ENCODE data around the gene PCDHB11.
"Not testable (repeated sequence)": the region's sequence is repeated elsewhere in the genome, so short reads cannot be mapped to it uniquely, and the experiment has no call there.

PCDHB11 gene

DNA sequence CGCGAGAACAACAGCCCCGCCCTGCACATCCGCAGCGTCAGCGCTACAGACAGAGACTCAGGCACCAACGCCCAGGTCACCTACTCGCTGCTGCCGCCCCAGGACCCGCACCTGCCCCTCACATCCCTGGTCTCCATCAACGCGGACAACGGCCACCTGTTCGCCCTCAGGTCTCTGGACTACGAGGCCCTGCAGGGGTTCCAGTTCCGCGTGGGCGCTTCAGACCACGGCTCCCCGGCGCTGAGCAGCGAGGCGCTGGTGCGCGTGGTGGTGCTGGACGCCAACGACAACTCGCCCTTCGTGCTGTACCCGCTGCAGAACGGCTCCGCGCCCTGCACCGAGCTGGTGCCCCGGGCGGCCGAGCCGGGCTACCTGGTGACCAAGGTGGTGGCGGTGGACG lies 16.1 kb downstream of the PCDHB11 start:
- DNase-seq (ENCODE audit: low read depth); H3K4me3 ChIP-seq (ENCODE audit: low read depth, low read length): not testable (repeated sequence)

DNA sequence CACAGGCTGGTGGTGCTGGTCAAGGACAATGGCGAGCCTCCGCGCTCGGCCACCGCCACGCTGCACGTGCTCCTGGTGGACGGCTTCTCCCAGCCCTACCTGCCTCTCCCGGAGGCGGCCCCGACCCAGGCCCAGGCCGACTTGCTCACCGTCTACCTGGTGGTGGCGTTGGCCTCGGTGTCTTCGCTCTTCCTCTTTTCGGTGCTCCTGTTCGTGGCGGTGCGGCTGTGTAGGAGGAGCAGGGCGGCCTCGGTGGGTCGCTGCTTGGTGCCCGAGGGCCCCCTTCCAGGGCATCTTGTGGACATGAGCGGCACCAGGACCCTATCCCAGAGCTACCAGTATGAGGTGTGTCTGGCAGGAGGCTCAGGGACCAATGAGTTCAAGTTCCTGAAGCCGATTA lies 16.6 kb downstream of the PCDHB11 start:
- not testable (repeated sequence) for H3K4me3 ChIP-seq (ENCODE audit: low read depth, low read length); DNase-seq (ENCODE audit: low read depth)

DNA sequence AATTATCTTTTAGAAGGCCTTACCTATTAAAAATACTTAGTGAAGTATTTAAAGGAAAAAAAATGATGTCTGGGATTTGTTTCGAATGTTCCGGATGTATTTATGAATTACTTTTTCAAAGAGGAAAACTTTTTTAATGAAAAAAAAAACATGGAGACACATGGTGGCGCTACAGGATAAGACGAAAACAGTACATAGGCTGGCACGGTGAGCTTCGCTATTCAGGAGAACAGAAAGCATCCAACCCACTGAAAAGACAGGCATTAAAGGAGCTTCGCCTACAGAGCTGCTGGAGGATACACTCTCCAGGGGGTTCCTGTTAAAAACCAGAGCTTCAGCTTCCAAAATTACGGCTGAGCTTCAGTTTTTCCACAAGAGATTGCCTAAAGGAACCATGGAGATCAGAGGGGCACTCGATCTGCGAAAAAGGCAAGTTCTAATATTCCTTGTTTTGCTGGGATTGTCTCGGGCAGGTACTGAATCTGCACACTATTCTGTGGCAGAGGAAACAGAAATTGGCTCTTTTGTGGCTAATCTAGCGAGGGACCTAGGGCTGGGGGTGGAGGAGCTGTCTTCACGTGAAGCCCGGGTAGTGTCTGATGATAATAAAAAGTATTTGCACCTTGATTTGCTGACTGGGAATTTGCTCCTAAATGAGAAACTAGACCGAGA lies 23.8 kb downstream of the PCDHB11 start, which contains the start of gene PCDHB14:
Gene PCDHB14, plus strand, starts transcription at position 232 of the 672 bp plus-strand sequence. Its CDS starts 163 bp downstream, at position 395.
- H3K4me3 ChIP-seq (ENCODE audit: low read depth, low read length) = no peak within 1 kb of the TSS
- TF ChIP-seq, protein P1, sequence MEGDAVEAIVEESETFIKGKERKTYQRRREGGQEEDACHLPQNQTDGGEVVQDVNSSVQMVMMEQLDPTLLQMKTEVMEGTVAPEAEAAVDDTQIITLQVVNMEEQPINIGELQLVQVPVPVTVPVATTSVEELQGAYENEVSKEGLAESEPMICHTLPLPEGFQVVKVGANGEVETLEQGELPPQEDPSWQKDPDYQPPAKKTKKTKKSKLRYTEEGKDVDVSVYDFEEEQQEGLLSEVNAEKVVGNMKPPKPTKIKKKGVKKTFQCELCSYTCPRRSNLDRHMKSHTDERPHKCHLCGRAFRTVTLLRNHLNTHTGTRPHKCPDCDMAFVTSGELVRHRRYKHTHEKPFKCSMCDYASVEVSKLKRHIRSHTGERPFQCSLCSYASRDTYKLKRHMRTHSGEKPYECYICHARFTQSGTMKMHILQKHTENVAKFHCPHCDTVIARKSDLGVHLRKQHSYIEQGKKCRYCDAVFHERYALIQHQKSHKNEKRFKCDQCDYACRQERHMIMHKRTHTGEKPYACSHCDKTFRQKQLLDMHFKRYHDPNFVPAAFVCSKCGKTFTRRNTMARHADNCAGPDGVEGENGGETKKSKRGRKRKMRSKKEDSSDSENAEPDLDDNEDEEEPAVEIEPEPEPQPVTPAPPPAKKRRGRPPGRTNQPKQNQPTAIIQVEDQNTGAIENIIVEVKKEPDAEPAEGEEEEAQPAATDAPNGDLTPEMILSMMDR (IDR thresholded peaks at IDR 0.05; ENCODE audit: insufficient read depth, low read depth, low read length, missing control alignments) = no peak

DNA sequence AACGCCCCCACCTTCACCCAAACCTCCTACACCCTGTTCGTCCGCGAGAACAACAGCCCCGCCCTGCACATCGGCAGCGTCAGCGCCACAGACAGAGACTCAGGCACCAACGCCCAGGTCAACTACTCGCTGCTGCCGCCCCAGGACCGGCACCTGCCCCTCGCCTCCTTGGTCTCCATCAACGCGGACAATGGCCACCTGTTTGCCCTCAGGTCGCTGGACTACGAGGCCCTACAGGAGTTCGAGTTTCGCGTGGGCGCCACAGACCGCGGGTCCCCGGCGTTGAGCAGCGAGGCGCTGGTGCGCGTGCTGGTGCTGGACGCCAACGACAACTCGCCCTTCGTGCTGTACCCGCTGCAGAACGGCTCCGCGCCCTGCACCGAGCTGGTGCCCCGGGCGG lies 25.4 kb downstream of the PCDHB11 start:
- not testable (repeated sequence) for DNase-seq (ENCODE audit: low read depth); H3K4me3 ChIP-seq (ENCODE audit: low read depth, low read length)

More for the DNA sequence above, 23.8 kb downstream of the PCDHB11 start, which contains the start of gene PCDHB14:
- no peak for DNase-seq (ENCODE audit: low read depth)

DNA sequence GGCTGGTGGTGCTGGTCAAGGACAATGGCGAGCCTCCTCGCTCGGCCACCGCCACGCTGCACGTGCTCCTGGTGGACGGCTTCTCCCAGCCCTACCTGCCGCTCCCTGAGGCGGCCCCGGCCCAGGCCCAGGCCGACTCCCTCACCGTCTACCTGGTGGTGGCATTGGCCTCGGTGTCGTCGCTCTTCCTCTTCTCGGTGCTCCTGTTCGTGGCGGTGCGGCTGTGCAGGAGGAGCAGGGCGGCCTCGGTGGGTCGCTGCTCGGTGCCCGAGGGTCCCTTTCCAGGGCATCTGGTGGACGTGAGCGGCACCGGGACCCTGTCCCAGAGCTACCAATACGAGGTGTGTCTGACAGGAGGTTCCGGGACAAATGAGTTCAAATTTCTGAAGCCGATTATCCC lies 26.0 kb downstream of the PCDHB11 start:
- not testable (repeated sequence) for H3K4me3 ChIP-seq (ENCODE audit: low read depth, low read length); DNase-seq (ENCODE audit: low read depth)

DNA sequence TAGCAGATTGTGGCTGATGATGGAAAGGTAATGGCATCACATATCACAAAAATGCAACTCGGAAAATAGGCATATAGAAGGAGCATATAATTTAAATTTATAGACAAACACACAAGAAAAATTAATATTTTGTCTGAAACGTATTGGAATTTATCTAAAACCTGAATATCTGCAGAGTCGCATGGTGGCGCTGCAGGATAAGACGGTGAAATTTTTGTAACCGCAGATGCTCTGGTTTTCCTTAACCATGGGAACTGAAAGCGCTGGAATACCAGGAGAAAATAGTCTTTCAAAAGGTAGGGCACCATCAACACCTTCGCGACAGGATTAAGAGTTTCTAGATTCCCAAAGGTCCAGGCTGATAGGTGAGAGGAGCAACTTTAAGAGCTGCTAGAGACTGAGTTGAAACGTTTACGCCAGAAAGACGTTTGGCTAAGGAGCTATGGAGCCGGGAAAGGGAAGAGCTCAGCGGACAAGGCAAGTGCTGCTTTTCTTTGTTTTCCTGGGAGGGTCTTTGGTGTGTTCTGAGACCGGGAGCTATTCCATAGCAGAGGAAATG lies 34.8 kb downstream of the PCDHB11 start:
- no peak overlapping the region for H3K4me3 ChIP-seq (ENCODE audit: low read depth, low read length)

DNA sequence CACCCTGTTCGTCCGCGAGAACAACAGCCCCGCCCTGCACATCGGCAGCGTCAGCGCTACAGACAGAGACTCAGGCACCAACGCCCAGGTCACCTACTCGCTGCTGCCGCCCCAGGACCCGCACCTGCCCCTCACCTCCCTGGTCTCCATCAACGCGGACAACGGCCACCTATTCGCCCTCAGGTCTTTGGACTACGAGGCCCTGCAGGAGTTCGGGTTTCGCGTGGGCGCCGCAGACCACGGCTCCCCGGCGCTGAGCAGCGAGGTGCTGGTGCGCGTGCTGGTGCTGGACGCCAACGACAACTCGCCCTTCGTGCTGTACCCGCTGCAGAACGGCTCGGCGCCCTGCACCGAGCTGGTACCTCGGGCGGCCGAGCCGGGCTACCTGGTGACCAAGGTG lies 36.5 kb downstream of the PCDHB11 start:
- not testable (repeated sequence) for DNase-seq (ENCODE audit: low read depth); H3K4me3 ChIP-seq (ENCODE audit: low read depth, low read length)

More for the DNA sequence above, 34.8 kb downstream of the PCDHB11 start:
- DNase-seq (ENCODE audit: low read depth) = no peak
- TF ChIP-seq, protein P1 (IDR thresholded peaks at IDR 0.05; ENCODE audit: insufficient read depth, low read depth, low read length, missing control alignments) = no peak

DNA sequence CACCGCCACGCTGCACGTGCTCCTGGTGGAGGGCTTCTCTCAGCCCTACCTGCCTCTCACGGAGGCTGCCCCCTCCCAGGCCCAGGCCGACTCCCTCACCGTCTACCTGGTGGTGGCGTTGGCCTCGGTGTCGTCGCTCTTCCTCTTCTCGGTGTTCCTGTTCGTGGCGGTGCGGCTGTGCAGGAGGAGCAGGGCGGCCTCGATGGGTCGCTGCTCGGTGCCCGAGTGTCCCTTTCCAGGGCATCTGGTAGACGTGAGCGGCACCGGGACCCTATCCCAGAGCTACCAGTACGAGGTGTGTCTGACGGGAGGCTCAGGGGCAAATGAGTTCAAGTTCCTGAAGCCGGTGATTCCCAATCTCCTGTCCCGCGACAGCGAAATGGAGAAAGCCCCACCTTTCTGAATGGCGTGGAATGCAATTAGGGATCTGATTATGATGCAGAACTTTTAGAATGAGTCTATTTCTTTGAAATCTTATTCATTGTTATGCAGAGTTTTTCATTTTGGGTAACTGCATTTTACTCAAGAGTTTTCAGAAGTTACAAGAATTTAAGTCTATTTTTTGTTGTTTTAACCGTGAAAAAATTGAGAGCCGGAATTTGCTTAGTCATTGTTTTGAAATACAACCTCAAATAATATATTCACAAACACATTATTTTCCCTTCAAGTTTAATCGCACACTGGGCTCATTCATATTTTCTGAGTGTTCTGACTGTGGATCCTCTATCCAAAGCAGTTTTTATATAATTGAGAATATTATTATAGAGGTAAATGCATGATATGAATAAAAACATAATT lies 37.3 kb downstream of the PCDHB11 start:
- DNase-seq (ENCODE audit: low read depth) = no peak
- TF ChIP-seq, protein P1 (IDR thresholded peaks at IDR 0.05; ENCODE audit: insufficient read depth, low read depth, low read length, missing control alignments) = no peak

DNA sequence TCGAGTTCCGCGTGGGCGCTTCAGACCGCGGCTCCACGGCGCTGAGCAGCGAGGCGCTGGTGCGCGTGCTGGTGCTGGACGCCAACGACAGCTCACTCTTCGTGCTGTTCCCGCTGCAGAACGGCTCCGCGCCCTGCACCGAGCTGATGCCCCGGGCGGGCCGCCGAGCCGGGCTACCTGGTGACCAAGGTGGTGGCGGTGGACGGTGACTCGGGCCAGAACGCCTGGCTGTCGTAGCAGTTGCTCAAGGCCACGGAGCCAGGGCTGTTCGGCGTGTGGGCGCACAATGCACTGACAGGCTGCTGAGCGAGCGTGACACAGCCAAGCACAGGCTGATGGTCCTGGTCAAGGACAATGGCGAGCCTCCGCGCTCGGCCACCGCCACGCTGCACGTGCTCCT lies 42.1 kb downstream of the PCDHB11 start:
- DNase-seq (ENCODE audit: low read depth) = no peak
- H3K4me3 ChIP-seq (ENCODE audit: low read depth, low read length) = no peak overlapping the region
- TF ChIP-seq, protein P1 (IDR thresholded peaks at IDR 0.05; ENCODE audit: insufficient read depth, low read depth, low read length, missing control alignments) = no peak

More for the DNA sequence above, 37.3 kb downstream of the PCDHB11 start:
- H3K4me3 ChIP-seq (ENCODE audit: low read depth, low read length) = no peak overlapping the region
